Muscle of leg (tissue), 11 donors: ENCODE data around the gene TAF10. TPM values are rescaled to one million over a fixed set of nuclear protein-coding genes. Genes with fewer than 3 reads are reported as not detected.

Experiments
- DNase-seq: peaks from one replicate; pipeline ENCODE4 v3.0.0; 2013
- H3K27ac ChIP-seq: one replicate; pipeline ENCODE4 v1.5.1; 2013; ENCODE audit warnings: mild to moderate bottlenecking, low read length, control low read depth
- H3K27me3 ChIP-seq: one replicate; pipeline ENCODE4 v1.6.1; 2013; ENCODE audit warnings: low read length; ENCODE audit not compliant: control insufficient read depth, insufficient read depth
- H3K36me3 ChIP-seq: one replicate; pipeline ENCODE4 v1.6.1; 2013; ENCODE audit warnings: low read length; ENCODE audit not compliant: control insufficient read depth, insufficient read depth
- H3K4me1 ChIP-seq: one replicate; pipeline ENCODE4 v1.6.1; 2013; ENCODE audit warnings: low read length; ENCODE audit not compliant: control insufficient read depth, insufficient read depth
- H3K4me3 ChIP-seq: one replicate; pipeline ENCODE4 v1.5.1; 2013; ENCODE audit warnings: low read length, control low read depth
- H3K9me3 ChIP-seq: replicated peaks from 2 replicates; pipeline ENCODE4 v1.6.1; 2013; ENCODE audit warnings: low read depth, low read length; ENCODE audit not compliant: control insufficient read depth
- WGBS: methylation state at CpG from one replicate; pipeline ENCODE4 v1.1.5; 2013; ENCODE audit warnings: missing lambda C conversion rate; ENCODE audit not compliant: insufficient coverage; 5-methylcytosine and 5-hydroxymethylcytosine counted together
- polyA plus RNA-seq, 8 donors: library from polyadenylated mRNA; unstranded; fragments of 120-200 nt; gene quantifications; one replicate each; pipeline versions ENCODE4 v1.2.1 to v1.2.3, GENCODE V29; 2013; ENCODE audit warnings: inconsistent platforms in 1 of 8, low replicate concordance in 1 of 8; ENCODE audit not compliant: insufficient read length in 8 of 8, insufficient read depth in 1 of 8
- total RNA-seq: library from RNA; stranded (reverse); fragments of 120-200 nt; gene quantifications from one replicate; pipeline ENCODE4 v1.2.4, GENCODE V29; 2013

TAF10 gene
- total and polyA plus RNA-seq, 9 donors: 76.3 to 128 (median 106) TPM

- H3K4me3 ChIP-seq: peak overlapping the region; percentile 84
- H3K27me3 ChIP-seq: no peaks in the 10 kb centered on the region
- H3K4me1 ChIP-seq: peaks cover 19% of the 10 kb centered on the region
- H3K36me3 ChIP-seq: peaks cover 42% of the 10 kb centered on the region
- H3K9me3 ChIP-seq: no peaks in the 10 kb centered on the region
- DNase-seq: peak; percentile 75
- peak overlapping the region; percentile 88 for H3K27ac ChIP-seq
- WGBS: 21% methylated on average over 10 of the region's 15 CpGs
Measured at GRCh38 chr11:6618117-6619003, 6.3 kb upstream of the TAF10 start.

GRCh38 chr11:6617315-6617781 lies 5.3 kb upstream of the TAF10 start:
- no peak overlapping the region for H3K27ac ChIP-seq
- DNase-seq: no peak
- no peak overlapping the region for H3K4me3 ChIP-seq
- H3K9me3 ChIP-seq: no peaks in the 10 kb centered on the region
- peaks cover 32% of the 10 kb centered on the region for H3K36me3 ChIP-seq
- peaks cover 26% of the 10 kb centered on the region for H3K4me1 ChIP-seq
- no peaks in the 10 kb centered on the region for H3K27me3 ChIP-seq
- WGBS: 91% methylated on average over 4 of the region's 5 CpGs

- H3K27ac ChIP-seq: no peak overlapping the region
- H3K9me3 ChIP-seq: no peaks in the 10 kb centered on the region
- no peaks in the 10 kb centered on the region for H3K27me3 ChIP-seq
- H3K4me3 ChIP-seq: no peak overlapping the region
- peaks cover 25% of the 10 kb centered on the region for H3K36me3 ChIP-seq
- DNase-seq: no peak
- H3K4me1 ChIP-seq: peaks cover 26% of the 10 kb centered on the region
- 89% methylated on average over 11 of the region's 14 CpGs for WGBS
Measured at GRCh38 chr11:6616596-6617250, 4.7 kb upstream of the TAF10 start.

- WGBS: 90% methylated on average over 7 of the region's 9 CpGs
- peaks cover 31% of the 10 kb centered on the region for H3K36me3 ChIP-seq
- no peak overlapping the region for H3K4me3 ChIP-seq
- DNase-seq: no peak
- H3K27me3 ChIP-seq: no peaks in the 10 kb centered on the region
- no peak overlapping the region for H3K27ac ChIP-seq
- peaks cover 32% of the 10 kb centered on the region for H3K4me1 ChIP-seq
- no peaks in the 10 kb centered on the region for H3K9me3 ChIP-seq
Measured at GRCh38 chr11:6615882-6616585, 4.0 kb upstream of the TAF10 start.

GRCh38 chr11:6615046-6615445 lies 3.0 kb upstream of the TAF10 start:
- Histone ChIP-seq H3K27ac (no peak overlapping the region), H3K4me3 (no peak overlapping the region), H3K36me3 (peaks cover 41% of the 10 kb centered on the region), H3K4me1 (peaks cover 40% of the 10 kb centered on the region), H3K27me3 (no peaks in the 10 kb centered on the region), H3K9me3 (no peaks in the 10 kb centered on the region)
- DNase-seq: no peak
- no CpG with 5 or more reads among the region's 5 CpGs for WGBS

- WGBS: 100% methylated on average over 1 of the region's 2 CpGs
- Histone ChIP-seq H3K27ac (no peak overlapping the region), H3K9me3 (no peaks in the 10 kb centered on the region), H3K4me1 (peaks cover 44% of the 10 kb centered on the region), H3K27me3 (no peaks in the 10 kb centered on the region), H3K36me3 (peaks cover 47% of the 10 kb centered on the region), H3K4me3 (no peak overlapping the region)
- no peak for DNase-seq
Measured at GRCh38 chr11:6614446-6614845, 2.4 kb upstream of the TAF10 start.

GRCh38 chr11:6613496-6613895 lies 1.5 kb upstream of the TAF10 start:
- Histone ChIP-seq H3K9me3 (no peaks in the 10 kb centered on the region), H3K4me1 (peaks cover 38% of the 10 kb centered on the region), H3K36me3 (peaks cover 56% of the 10 kb centered on the region), H3K27ac (peak overlapping the region; percentile 97), H3K4me3 (no peak overlapping the region), H3K27me3 (no peaks in the 10 kb centered on the region)
- WGBS: 100% methylated on average over 3 of the region's 3 CpGs
- no peak for DNase-seq

- DNase-seq: no peak
- peak overlapping the region; percentile 93 for H3K27ac ChIP-seq
- peaks cover 38% of the 10 kb centered on the region for H3K4me1 ChIP-seq
- under 1% methylated on average over 36 of the region's 36 CpGs for WGBS
- H3K36me3 ChIP-seq: peaks cover 66% of the 10 kb centered on the region
- peak overlapping the region; percentile 54 for H3K4me3 ChIP-seq
- H3K9me3 ChIP-seq: no peaks in the 10 kb centered on the region
- no peaks in the 10 kb centered on the region for H3K27me3 ChIP-seq
Measured at GRCh38 chr11:6611963-6612212, 128 bp downstream of the TAF10 start.

- Histone ChIP-seq H3K4me3 (peak overlapping the region; percentile 54), H3K27ac (peak overlapping the region; percentile 93), H3K4me1 (peaks cover 44% of the 10 kb centered on the region), H3K27me3 (no peaks in the 10 kb centered on the region), H3K9me3 (no peaks in the 10 kb centered on the region), H3K36me3 (peaks cover 67% of the 10 kb centered on the region)
- DNase-seq: peak; percentile 53
- WGBS: 2% methylated on average over 34 of the region's 39 CpGs
Measured at GRCh38 chr11:6611092-6611962, 689 bp downstream of the TAF10 start.
